GM12878 (cell line): ENCODE measurements around the gene RAET1E.

Source experiments
- ATF2 ChIP-seq: IDR thresholded peaks from 2 replicates; pipeline ENCODE4 v1.6.1; 2012; ENCODE audit warnings: low read length, inconsistent platforms
- CEBPB ChIP-seq, 2 experiments: fragments of 150-350 bp in 1 of 2; IDR thresholded peaks; 2 replicates each; pipeline ENCODE4 v1.6.1; 2012 to 2014; ENCODE audit warnings: low read depth in 2 of 2, low read length in 2 of 2, borderline replicate concordance in 1 of 2, inconsistent platforms in 1 of 2
- CTCF ChIP-seq, 3 experiments: IDR thresholded peaks in 2 of 3; conservative IDR thresholded peaks in 1 of 3; 2 replicates each; pipeline ENCODE4 v1.5.1; 2011; ENCODE audit warnings: low read depth in 3 of 3, low read length in 3 of 3, mild to moderate bottlenecking in 3 of 3, control low read depth in 2 of 3, moderate library complexity in 2 of 3, inconsistent platforms in 1 of 3, mixed read lengths in 1 of 3; ENCODE audit not compliant: control insufficient read depth in 2 of 3, insufficient read depth in 1 of 3; ENCODE audit errors: extremely low read depth in 1 of 3
- EP300 ChIP-seq, 2 experiments: fragments of 150-350 bp in 1 of 2; IDR thresholded peaks; 2 replicates each; pipeline ENCODE4 v1.6.1; 2011 to 2012; ENCODE audit warnings: low read depth in 2 of 2, low read length in 2 of 2, borderline replicate concordance in 1 of 2, improper control_type of control experiment in 1 of 2, inconsistent platforms in 1 of 2; ENCODE audit not compliant: control insufficient read depth in 1 of 2
- IRF3 ChIP-seq: fragments of 450-650 bp; IDR thresholded peaks from 2 replicates; pipeline ENCODE4 v1.6.1; 2014; ENCODE audit warnings: mild to moderate bottlenecking
- JUNB ChIP-seq: IDR thresholded peaks from 2 replicates; pipeline ENCODE4 v1.6.1; 2016; ENCODE audit warnings: antibody characterized with exemption, mild to moderate bottlenecking
- JUND ChIP-seq: IDR thresholded peaks from 2 replicates; pipeline ENCODE4 v1.6.1; 2012; ENCODE audit warnings: low read depth, mild to moderate bottlenecking, low read length, improper control_type of control experiment, moderate library complexity
- MAX ChIP-seq: IDR thresholded peaks from 2 replicates; pipeline ENCODE4 v1.6.1; 2012; ENCODE audit warnings: low read depth, low read length, improper control_type of control experiment
- NR2F1 ChIP-seq: fragments of 450-650 bp; conservative IDR thresholded peaks from 2 replicates; pipeline ENCODE4 v1.6.1; 2017; ENCODE audit warnings: mild to moderate bottlenecking
- POLR2A ChIP-seq: IDR thresholded peaks from 2 replicates; pipeline ENCODE4 v1.6.1; 2011; ENCODE audit warnings: low read depth, mild to moderate bottlenecking, low read length
- RAD21 ChIP-seq: IDR thresholded peaks from 2 replicates; pipeline ENCODE4 v1.6.1; 2011; ENCODE audit warnings: mild to moderate bottlenecking, low read depth, low read length, moderate library complexity; ENCODE audit not compliant: insufficient read depth
- SIN3A ChIP-seq: IDR thresholded peaks from 2 replicates; pipeline ENCODE4 v1.6.1; 2012; ENCODE audit warnings: low read depth, low read length, improper control_type of control experiment
- TAF1 ChIP-seq: IDR thresholded peaks from 2 replicates; pipeline ENCODE4 v1.6.1; 2011; ENCODE audit warnings: mild to moderate bottlenecking, low read depth, low read length, borderline replicate concordance

GRCh38 chr6:149859938-149860337 is 38.0 kb downstream of the RAET1E start:
- no peak for TF ChIP-seq RAD21
- no peak for TF ChIP-seq CTCF (IDR thresholded peaks at IDR 0.05 in 2 of 3, conservative IDR thresholded peaks at IDR 0.05 in 1 of 3; ENCODE audit: control insufficient read depth in 2 of 3, extremely low read depth in 1 of 3, insufficient read depth in 1 of 3, low read depth in 3 of 3, low read length in 3 of 3)
- TF ChIP-seq MAX, result no peak
- TF ChIP-seq EP300 (IDR thresholded peaks at IDR 0.05; ENCODE audit: borderline replicate concordance in 1 of 2, control insufficient read depth in 1 of 2, low read depth in 2 of 2, low read length in 2 of 2), result no peak
- no peak for TF ChIP-seq POLR2A
- TF ChIP-seq JUNB, result no peak
- no peak for TF ChIP-seq IRF3
- no peak for TF ChIP-seq NR2F1
- no peak for TF ChIP-seq CEBPB (IDR thresholded peaks at IDR 0.05; ENCODE audit: borderline replicate concordance in 1 of 2, low read depth in 2 of 2, low read length in 2 of 2)
- TF ChIP-seq JUND, result no peak
- TF ChIP-seq TAF1, result no peak
- TF ChIP-seq SIN3A, result no peak
- no peak for TF ChIP-seq ATF2
